Right lobe of liver (tissue), 6 donors: ENCODE results near the gene AK5. TPM values are rescaled to one million over a fixed set of nuclear protein-coding genes. Genes with fewer than 3 reads are reported as not detected.
"Not testable (repeated sequence)": the region's sequence is repeated elsewhere in the genome, so short reads cannot be mapped to it uniquely, and the experiment has no call there.

Source experiments
- ATAC-seq, 4 donors: fragments of 200-7000 bp; cut with Tn5 transposase; one replicate each; pipeline ENCODE4 v1.9.1; 2020; ENCODE audit warnings: mild to moderate bottlenecking in 4 of 4, moderate library complexity in 4 of 4
- DNase-seq, 3 donors: peaks; one replicate each; pipeline ENCODE4 v3.0.0-alpha.2; 2020
- H3K27ac ChIP-seq, 3 donors: fragments of 200-600 bp; one replicate each; pipeline ENCODE4 v1.8.0; 2022
- H3K27me3 ChIP-seq, 2 donors: fragments of 200-600 bp; one replicate each; pipeline ENCODE4 v1.8.0; 2022
- H3K36me3 ChIP-seq, 4 donors: fragments of 200-600 bp; sonication (generic) in 1 of 4; one replicate each; pipeline versions ENCODE4 v1.5.1 to v1.8.0; 2017 to 2022; ENCODE audit warnings: control low read depth in 1 of 4
- H3K4me1 ChIP-seq, 4 donors: fragments of 200-600 bp; sonication (generic) in 1 of 4; one replicate each; pipeline versions ENCODE4 v1.5.1 to v1.8.0; 2017 to 2022; ENCODE audit warnings: control low read depth in 1 of 4
- H3K4me3 ChIP-seq, 3 donors: fragments of 200-600 bp; one replicate each; pipeline ENCODE4 v1.8.0; 2022
- H3K9me3 ChIP-seq, 4 donors: fragments of 200-600 bp; sonication (generic) in 1 of 4; one replicate each; pipeline versions ENCODE4 v1.5.1 to v1.8.0; 2017 to 2022; ENCODE audit warnings: control low read depth in 1 of 4
- CTCF ChIP-seq, 4 donors: fragments of 200-600 bp in 3 of 4; fragments of 450-650 bp in 1 of 4; IDR thresholded peaks; one replicate each; pipeline versions ENCODE4 v1.5.1 to v1.8.0; 2016 to 2022; ENCODE audit warnings: antibody characterized with exemption in 4 of 4, mild to moderate bottlenecking in 2 of 4
- POLR2A ChIP-seq: fragments of 450-650 bp; IDR thresholded peaks from one replicate; pipeline ENCODE4 v1.6.1; 2017; ENCODE audit warnings: antibody characterized with exemption, mild to moderate bottlenecking
- WGBS: methylation state at CpG from one replicate; pipeline ENCODE4 v1.1.6; 2018; ENCODE audit warnings: low coverage, low lambda C conversion rate; ENCODE audit not compliant: insufficient coverage; ENCODE audit errors: missing lambda C conversion rate; 5-methylcytosine and 5-hydroxymethylcytosine counted together
- intact Hi-C, 2 donors: fragments of 100-400 bp; cut with DNase I; formaldehyde crosslinking; loops; one replicate each; pipeline versions ENCODE4 v1.11.2 to v1.14.1; 2022
- total RNA-seq, 6 experiments: library from RNA; depleted of rRNA in 2 of 6; stranded (reverse); fragments of >200 nt in 2 of 6; fragmentation: NEBNext Ultra II Directional in 3 of 6; extraction: Animal tissue kit (Norgen Biotek cat#: 25700) in 3 of 6; gene quantifications; one replicate each; pipeline versions ENCODE4 v1.1.0 to v1.2.4, GENCODE V29; 2016 to 2023
- donor health status: DM: no; HTN: yes; CAD: no.
- donor health status: DM: no; HTN: no; CAD: no.
- donor health status: DM: no; HTN: no; CAD: no.
- donor health status: DM: no; HTN: yes; CAD: no.
- donor health status: DM: no; HTN: yes; CAD: no.

The AK5 gene
- total RNA-seq, 6 experiments from 2014 or later: 0.47 to 0.53 TPM; not detected in 4

DNA sequence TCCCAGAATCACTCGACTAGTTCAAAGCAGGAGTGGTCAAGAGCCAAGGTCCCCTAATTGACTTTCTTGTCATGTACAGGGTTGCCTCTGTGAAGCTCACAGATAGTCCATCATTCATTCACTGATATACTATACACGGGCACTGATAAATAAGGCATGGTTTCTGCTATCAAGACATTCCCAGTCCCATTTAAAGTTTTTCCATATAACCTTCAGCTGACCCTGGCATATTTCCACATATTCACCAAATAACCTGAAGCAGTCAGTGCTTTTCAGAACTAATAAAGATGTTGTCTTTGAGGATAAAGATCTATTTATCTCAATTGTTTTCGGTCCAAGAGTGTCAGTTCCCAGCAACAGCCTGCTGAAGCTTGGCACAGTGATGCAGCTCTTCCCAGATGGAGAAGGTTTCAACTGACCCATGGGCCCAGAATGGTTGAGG is 227.3 kb downstream of the AK5 start:
- Histone ChIP-seq H3K4me3 (no peak overlapping the region), H3K27me3 (no peaks in the 10 kb centered on the region), H3K4me1 (no peaks in the 10 kb centered on the region), H3K9me3 (no peaks in the 10 kb centered on the region), H3K36me3 (no peaks in the 10 kb centered on the region), H3K27ac (no peak overlapping the region)
- WGBS: 50% methylated on average over 1 of the region's 3 CpGs
- DNase-seq (no peak), ATAC-seq (no peak)
- TF ChIP-seq POLR2A (no peak), CTCF (IDR thresholded peaks at IDR 0.05) (no peak)
- intact Hi-C loops: no loop called here

GRCh38 chr1:77509898-77510297 is 228.1 kb downstream of the AK5 start:
- 67% methylated on average over 2 of the region's 2 CpGs for WGBS
- Histone ChIP-seq H3K4me3 (no peak overlapping the region), H3K4me1 (no peaks in the 10 kb centered on the region), H3K36me3 (no peaks in the 10 kb centered on the region), H3K27me3 (no peaks in the 10 kb centered on the region), H3K27ac (no peak overlapping the region), H3K9me3 (no peaks in the 10 kb centered on the region)
- DNase-seq (no peak), ATAC-seq (no peak)
- intact Hi-C loops: no loop called here
- no peak for TF ChIP-seq CTCF (IDR thresholded peaks at IDR 0.05)
- no peak for TF ChIP-seq POLR2A

DNA sequence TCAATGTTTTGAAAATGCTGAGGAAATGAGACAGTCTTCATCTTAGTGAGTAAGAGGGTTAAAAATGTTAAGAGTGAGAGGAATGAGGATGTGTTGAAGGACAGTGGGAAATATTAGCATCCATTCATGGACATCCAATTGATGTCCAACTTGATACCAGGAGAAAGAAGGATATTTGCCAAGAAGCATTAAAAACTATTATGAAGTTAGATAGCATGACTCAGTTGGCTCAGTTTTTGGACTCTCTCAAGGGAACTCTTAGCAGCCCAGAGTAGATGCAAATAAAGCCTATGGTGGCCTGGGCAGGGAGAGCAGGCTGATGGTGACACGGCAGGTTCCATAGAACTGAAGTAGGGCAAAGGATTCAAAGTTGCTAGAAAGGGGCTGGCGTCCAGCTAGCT is 229.6 kb downstream of the AK5 start:
- intact Hi-C loops: no loop called here
- no peaks in the 10 kb centered on the region for H3K4me1 ChIP-seq
- WGBS: 55% methylated on average over 2 of the region's 2 CpGs
- DNase-seq: no peak
- no peaks in the 10 kb centered on the region for H3K27me3 ChIP-seq
- no peak overlapping the region for H3K4me3 ChIP-seq
- no peak for ATAC-seq
- no peaks in the 10 kb centered on the region for H3K36me3 ChIP-seq
- no peaks in the 10 kb centered on the region for H3K9me3 ChIP-seq
- TF ChIP-seq POLR2A: no peak
- no peak for TF ChIP-seq CTCF (IDR thresholded peaks at IDR 0.05)
- H3K27ac ChIP-seq: no peak overlapping the region

DNA sequence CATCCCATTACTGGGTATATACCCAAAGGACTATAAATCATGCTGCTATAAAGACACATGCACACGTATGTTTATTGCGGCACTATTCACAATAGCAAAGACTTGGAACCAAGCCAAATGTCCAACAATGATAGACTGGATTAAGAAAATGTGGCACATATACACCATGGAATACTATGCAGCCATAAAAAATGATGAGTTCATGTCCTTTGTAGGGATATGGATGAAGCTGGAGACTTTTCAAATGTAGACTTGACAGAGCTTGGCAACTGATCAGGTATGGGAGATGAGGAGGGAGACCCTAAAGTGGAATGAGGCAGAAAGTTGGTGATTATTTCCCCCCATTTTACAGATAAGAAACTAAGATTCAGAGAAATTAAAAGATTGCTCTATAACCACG is 230.8 kb downstream of the AK5 start:
- ATAC-seq, H3K36me3 ChIP-seq, H3K27ac ChIP-seq, H3K4me3 ChIP-seq, intact Hi-C loops, H3K27me3 ChIP-seq, H3K4me1 ChIP-seq, H3K9me3 ChIP-seq, DNase-seq: not testable (repeated sequence)
- WGBS: 57% methylated on average over 1 of the region's 3 CpGs

- intact Hi-C loops: no loop called here
- H3K4me1 ChIP-seq: no peaks in the 10 kb centered on the region
- no peaks in the 10 kb centered on the region for H3K27me3 ChIP-seq
- no peak overlapping the region for H3K4me3 ChIP-seq
- no peak for ATAC-seq
- H3K36me3 ChIP-seq: no peaks in the 10 kb centered on the region
- 56% methylated on average over 16 of the region's 17 CpGs for WGBS
- no peak for TF ChIP-seq CTCF (IDR thresholded peaks at IDR 0.05)
- no peak for TF ChIP-seq POLR2A
- no peak for DNase-seq
- H3K27ac ChIP-seq: no peak overlapping the region
- H3K9me3 ChIP-seq: no peaks in the 10 kb centered on the region
Measured at GRCh38 chr1:77513839-77514763, 232.3 kb downstream of the AK5 start.
